Colonic mucosa (tissue), 4 donors: Measurements from ENCODE around the gene ODF2L. TPM values are rescaled to one million over a fixed set of nuclear protein-coding genes. Genes with fewer than 3 reads are reported as not detected.

Source experiments
- DNase-seq: peaks from one replicate; pipeline ENCODE4 v3.0.0-alpha.2; 2020
- H3K27ac ChIP-seq: fragments of 200-600 bp; one replicate; pipeline ENCODE4 v1.8.0; 2021
- H3K27me3 ChIP-seq: fragments of 200-600 bp; one replicate; pipeline ENCODE4 v1.8.0; 2021
- H3K36me3 ChIP-seq: fragments of 200-600 bp; one replicate; pipeline ENCODE4 v1.8.0; 2021
- H3K4me1 ChIP-seq: fragments of 200-600 bp; one replicate; pipeline ENCODE4 v1.8.0; 2021; ENCODE audit warnings: mild to moderate bottlenecking
- H3K4me3 ChIP-seq: fragments of 200-600 bp; one replicate; pipeline ENCODE4 v1.8.0; 2021
- H3K9ac ChIP-seq, 2 donors: one replicate each; pipeline ENCODE4 v1.7.0; 2013; ENCODE audit warnings: control low read depth in 2 of 2, low read depth in 2 of 2, low read length in 2 of 2
- H3K9me3 ChIP-seq: fragments of 200-600 bp; one replicate; pipeline ENCODE4 v1.8.0; 2021
- intact Hi-C: fragments of 100-400 bp; cut with DNase I; formaldehyde crosslinking; loops from one replicate; pipeline ENCODE4 v1.14.1; 2022
- total RNA-seq, 2 donors: library from RNA; stranded (reverse); fragmentation: NEBNext Ultra II Directional in 1 of 2; extraction: Animal tissue kit (Norgen Biotek cat#: 25700) in 1 of 2; gene quantifications; one replicate each; pipeline ENCODE4 v1.2.1, GENCODE V29; 2021
- TF ChIP-seq, protein P1 (sequence below): fragments of 200-600 bp; IDR thresholded peaks from one replicate; pipeline ENCODE4 v1.8.0; 2022; ENCODE audit warnings: antibody characterized with exemption, mild to moderate bottlenecking
- donor health status: healthy.
- donor health status: DM: no; HTN: no; CAD: no.
- donor health status: DM: no; HTN: no; CAD: no.

The ODF2L gene
- total RNA-seq, 2 donors from 2014 or later, result 21.9 to 35.9 TPM

DNA sequence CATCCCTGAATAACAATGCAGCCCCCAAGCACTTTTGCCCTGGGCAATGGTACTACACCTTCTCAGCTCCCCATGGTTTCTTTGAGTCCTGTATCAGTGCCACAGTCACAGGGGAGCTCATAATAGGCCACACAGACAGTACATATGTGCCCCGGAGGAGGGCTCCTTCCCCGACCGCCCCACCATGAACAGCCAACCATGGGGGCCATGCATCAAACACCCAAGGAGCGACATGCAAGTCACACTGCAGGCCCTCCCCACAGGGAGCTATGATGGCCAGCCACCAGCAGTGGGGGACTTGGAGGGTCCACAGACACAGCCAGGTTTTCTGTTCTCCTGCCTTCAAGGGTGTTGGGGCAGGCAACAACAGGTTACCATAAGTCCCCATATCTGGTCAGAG is 14.8 kb upstream of the ODF2L start:
- Histone ChIP-seq H3K9me3 (no peaks in the 10 kb centered on the region), H3K4me3 (no peak overlapping the region), H3K27me3 (no peaks in the 10 kb centered on the region), H3K9ac (no peak overlapping the region), H3K36me3 (no peaks in the 10 kb centered on the region), H3K27ac (no peak overlapping the region), H3K4me1 (no peaks in the 10 kb centered on the region)
- TF ChIP-seq, protein P1, sequence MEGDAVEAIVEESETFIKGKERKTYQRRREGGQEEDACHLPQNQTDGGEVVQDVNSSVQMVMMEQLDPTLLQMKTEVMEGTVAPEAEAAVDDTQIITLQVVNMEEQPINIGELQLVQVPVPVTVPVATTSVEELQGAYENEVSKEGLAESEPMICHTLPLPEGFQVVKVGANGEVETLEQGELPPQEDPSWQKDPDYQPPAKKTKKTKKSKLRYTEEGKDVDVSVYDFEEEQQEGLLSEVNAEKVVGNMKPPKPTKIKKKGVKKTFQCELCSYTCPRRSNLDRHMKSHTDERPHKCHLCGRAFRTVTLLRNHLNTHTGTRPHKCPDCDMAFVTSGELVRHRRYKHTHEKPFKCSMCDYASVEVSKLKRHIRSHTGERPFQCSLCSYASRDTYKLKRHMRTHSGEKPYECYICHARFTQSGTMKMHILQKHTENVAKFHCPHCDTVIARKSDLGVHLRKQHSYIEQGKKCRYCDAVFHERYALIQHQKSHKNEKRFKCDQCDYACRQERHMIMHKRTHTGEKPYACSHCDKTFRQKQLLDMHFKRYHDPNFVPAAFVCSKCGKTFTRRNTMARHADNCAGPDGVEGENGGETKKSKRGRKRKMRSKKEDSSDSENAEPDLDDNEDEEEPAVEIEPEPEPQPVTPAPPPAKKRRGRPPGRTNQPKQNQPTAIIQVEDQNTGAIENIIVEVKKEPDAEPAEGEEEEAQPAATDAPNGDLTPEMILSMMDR, result no peak
- intact Hi-C loops, result no loop called here
- DNase-seq, result no peak

DNA sequence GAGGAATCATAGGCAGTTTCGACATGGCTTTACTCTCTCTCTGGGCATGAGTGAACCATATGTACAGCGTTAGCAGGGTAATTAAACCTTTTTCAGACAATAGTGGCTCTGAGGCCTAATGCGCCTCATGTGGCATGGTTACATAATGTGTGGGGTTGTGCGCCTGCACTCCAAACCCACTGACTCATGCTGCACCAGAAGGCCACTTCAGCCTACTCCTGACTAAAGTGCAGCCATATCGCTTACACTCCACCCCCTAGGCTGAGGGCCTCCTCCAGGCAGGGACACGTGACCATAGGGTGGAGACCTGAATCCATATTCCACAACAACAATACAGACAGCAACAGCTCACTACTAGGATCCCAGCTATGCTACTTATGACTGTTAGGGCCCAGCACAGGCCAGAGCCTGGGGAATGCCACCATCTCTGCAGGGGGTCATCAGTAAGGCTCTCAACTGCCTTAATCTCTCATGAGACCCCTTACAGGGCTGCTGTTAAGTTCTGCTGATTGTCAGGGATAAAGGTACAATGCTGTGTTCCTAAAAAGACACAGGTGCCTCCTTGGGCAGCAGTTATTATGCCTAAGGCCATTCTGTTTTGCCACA is 13.4 kb upstream of the ODF2L start:
- Histone ChIP-seq H3K27me3 (no peaks in the 10 kb centered on the region), H3K27ac (no peak overlapping the region), H3K9me3 (no peaks in the 10 kb centered on the region), H3K9ac (no peak overlapping the region), H3K4me1 (no peaks in the 10 kb centered on the region), H3K4me3 (no peak overlapping the region), H3K36me3 (no peaks in the 10 kb centered on the region)
- DNase-seq, result no peak
- TF ChIP-seq, protein P1, result no peak
- intact Hi-C loops, result no loop called here

DNA sequence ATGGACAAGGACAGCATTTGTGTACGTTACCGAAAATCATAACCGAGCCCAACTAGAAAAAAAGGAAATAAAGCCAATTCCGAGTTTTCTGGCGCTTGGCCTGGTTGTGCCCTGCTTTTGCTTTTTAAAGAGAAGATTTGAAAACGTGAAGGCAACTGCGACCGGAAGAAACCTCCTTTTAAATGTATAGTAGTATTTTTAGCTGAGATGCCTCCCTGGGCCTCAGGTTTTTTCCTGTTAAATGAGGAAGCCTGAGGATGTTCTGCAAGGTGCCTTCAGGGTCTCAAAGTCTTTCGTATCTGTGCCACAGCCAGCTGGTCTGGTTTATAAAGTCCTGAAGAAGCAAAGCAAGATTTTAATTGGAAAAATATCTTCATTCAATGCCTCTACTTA is 371 bp upstream of the ODF2L start:
- Histone ChIP-seq H3K27ac (peak overlapping the region; percentile 65), H3K4me3 (peak overlapping the region; percentile 85), H3K27me3 (no peaks in the 10 kb centered on the region), H3K36me3 (no peaks in the 10 kb centered on the region), H3K9ac (peak overlapping the region; percentile 88 to 90), H3K4me1 (no peaks in the 10 kb centered on the region), H3K9me3 (no peaks in the 10 kb centered on the region)
- intact Hi-C loops, result no loop called here
- DNase-seq, result no peak
- TF ChIP-seq, protein P1, result no peak

DNA sequence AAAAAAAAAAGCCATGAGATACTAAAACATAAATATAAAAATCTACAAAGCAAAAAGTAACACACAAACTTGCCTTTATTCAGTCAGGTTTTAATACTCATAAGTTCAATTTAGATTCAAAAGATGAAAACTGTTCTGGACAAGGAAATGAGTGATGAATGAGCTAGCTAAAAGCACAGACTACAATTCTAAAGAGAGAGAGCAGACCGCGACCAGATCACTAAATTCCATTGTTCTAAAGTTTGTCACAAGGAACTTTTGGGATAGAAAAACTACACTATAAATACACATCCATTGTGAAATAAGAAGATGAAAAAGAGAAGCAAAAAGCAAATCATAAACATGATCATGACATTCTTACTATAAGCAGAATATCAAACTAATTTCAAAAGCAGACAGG is 1.7 kb downstream of the ODF2L start:
- DNase-seq, result no peak
- Histone ChIP-seq H3K27ac (no peak overlapping the region), H3K36me3 (no peaks in the 10 kb centered on the region), H3K4me1 (no peaks in the 10 kb centered on the region), H3K4me3 (no peak overlapping the region), H3K9ac (no peak overlapping the region), H3K27me3 (no peaks in the 10 kb centered on the region), H3K9me3 (no peaks in the 10 kb centered on the region)
- TF ChIP-seq, protein P1, result no peak
- intact Hi-C loops, result no loop called here

DNA sequence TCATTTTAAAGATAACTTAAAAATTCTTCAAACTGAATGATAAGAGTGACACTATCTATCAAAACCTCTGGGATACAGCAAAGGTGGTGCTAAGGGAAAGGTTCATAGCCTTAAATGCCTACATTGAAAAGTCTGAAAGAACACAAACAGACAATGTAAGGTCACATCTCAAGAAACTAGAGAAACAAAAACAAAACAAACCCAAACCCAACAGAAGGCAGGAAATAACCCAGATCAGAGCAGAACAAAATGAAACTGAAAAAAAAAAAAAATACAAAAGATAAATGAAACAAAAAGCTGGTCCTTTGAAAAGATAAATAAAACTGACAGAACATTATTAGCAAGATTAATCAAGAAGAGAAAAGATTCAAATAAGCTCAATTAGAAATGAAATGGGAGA is 6.8 kb downstream of the ODF2L start:
- H3K9ac ChIP-seq, result no peak overlapping the region
- TF ChIP-seq, protein P1, result no peak
- peak overlapping the region; percentile 38 for H3K27ac ChIP-seq
- no peak for DNase-seq
- H3K4me3 ChIP-seq, result no peak overlapping the region
- H3K9me3 ChIP-seq, result no peaks in the 10 kb centered on the region
- H3K4me1 ChIP-seq, result no peaks in the 10 kb centered on the region
- H3K27me3 ChIP-seq, result no peaks in the 10 kb centered on the region
- no peaks in the 10 kb centered on the region for H3K36me3 ChIP-seq
- intact Hi-C loops, result no loop called here
